OCI-LY7 (cell line): ENCODE results near the gene DPP10. TPM values are rescaled to one million over a fixed set of nuclear protein-coding genes. Genes with fewer than 3 reads are reported as not detected.

Source experiments
- BruUV-seq: library from RNA; stranded (reverse); fragments of 400-500 nt; replicated peaks from 2 replicates; lab custom pipeline; 2021; lab: Mats Ljungman, UMichigan
- CTCF ChIA-PET: fragments of 300-600 bp; sonication (Branson Sonifier 250); formaldehyde crosslinking; loops from one replicate; lab custom pipeline; 2022; ENCODE audit warnings: antibody characterized with exemption; ENCODE audit not compliant: unreplicated experiment; lab: Charles Lee
- POLR2A ChIA-PET: fragments of 300-600 bp; sonication (Branson Sonifier 250); formaldehyde crosslinking; loops from one replicate; lab custom pipeline; 2022; ENCODE audit warnings: antibody characterized with exemption; lab: Charles Lee
- DNase-seq: peaks from one replicate; pipeline ENCODE4 v3.0.0-alpha.2; 2015; ENCODE audit warnings: low spot score
- H2AFZ ChIP-seq: fragments of 200-600 bp; sonication (generic), shearing (Covaris generic); 2 replicates; pipeline ENCODE4 v1.6.1; 2014; ENCODE audit warnings: mild to moderate bottlenecking, antibody characterized with exemption, low read length, moderate library complexity
- H3K27ac ChIP-seq: fragments of 200-600 bp; sonication (generic); 2 replicates; pipeline ENCODE4 v1.5.1; 2014; ENCODE audit warnings: mixed run types, low read depth, mild to moderate bottlenecking, moderate library complexity, low read length, inconsistent platforms; ENCODE audit not compliant: poor library complexity, severe bottlenecking
- H3K36me3 ChIP-seq: fragments of 200-600 bp; sonication (generic); 2 replicates; pipeline ENCODE4 v1.6.1; 2014; ENCODE audit warnings: mild to moderate bottlenecking, antibody characterized with exemption, low read length, moderate library complexity, mixed read lengths; ENCODE audit not compliant: insufficient read depth
- H3K4me1 ChIP-seq: fragments of 200-600 bp; sonication (generic); 2 replicates; pipeline ENCODE4 v1.5.1; 2014; ENCODE audit warnings: mild to moderate bottlenecking, low read length; ENCODE audit not compliant: insufficient read depth, poor library complexity, severe bottlenecking
- H3K4me2 ChIP-seq: fragments of 200-600 bp; sonication (generic); 2 replicates; pipeline ENCODE4 v1.6.1; 2014; ENCODE audit warnings: mild to moderate bottlenecking, low read length
- H3K4me3 ChIP-seq: fragments of 200-600 bp; sonication (generic); 2 replicates; pipeline ENCODE4 v1.5.1; 2014; ENCODE audit warnings: mild to moderate bottlenecking, low read depth, low read length; ENCODE audit not compliant: poor library complexity, severe bottlenecking
- H3K79me2 ChIP-seq: fragments of 200-600 bp; sonication (generic); 2 replicates; pipeline ENCODE4 v1.6.1; 2016; ENCODE audit warnings: low read depth, mild to moderate bottlenecking, low read length, moderate library complexity, mixed read lengths; ENCODE audit not compliant: insufficient read depth
- H3K9me2 ChIP-seq: fragments of 200-600 bp; sonication (generic); 2 replicates; pipeline ENCODE4 v1.6.1; 2016; ENCODE audit warnings: mild to moderate bottlenecking, low read length, mixed read lengths; ENCODE audit not compliant: insufficient read depth
- H3K9me3 ChIP-seq: fragments of 200-600 bp; sonication (generic); 2 replicates; pipeline ENCODE4 v1.6.1; 2014; ENCODE audit warnings: mild to moderate bottlenecking, mixed run types, low read length, mixed read lengths
- H4K20me1 ChIP-seq: fragments of 200-600 bp; sonication (generic); 2 replicates; pipeline ENCODE4 v1.6.1; 2014; ENCODE audit warnings: mild to moderate bottlenecking, antibody characterized with exemption, low read length, moderate library complexity, mixed read lengths; ENCODE audit not compliant: insufficient read depth
- CTCF ChIP-seq: fragments of 200-600 bp; sonication (generic); conservative IDR thresholded peaks from 2 replicates; pipeline ENCODE4 v1.5.1; 2014; ENCODE audit warnings: mild to moderate bottlenecking, antibody characterized with exemption, low read length, moderate library complexity, mixed read lengths
- EZH2phosphoT487 ChIP-seq: fragments of 200-600 bp; sonication (generic); IDR thresholded peaks from 2 replicates; pipeline ENCODE4 v1.6.1; 2018; ENCODE audit warnings: low read depth, borderline replicate concordance, mild to moderate bottlenecking, mixed run types, antibody characterized with exemption, low read length, moderate library complexity, mixed read lengths
- intact Hi-C: fragments of 100-400 bp; cut with micrococcal nuclease; formaldehyde crosslinking; loops from one replicate; pipeline ENCODE4 v1.10.0; 2022; ENCODE audit not compliant: unreplicated experiment
- total RNA-seq, 2 experiments: library from RNA; depleted of rRNA in 1 of 2; stranded (reverse); fragments of >200 nt in 1 of 2; shearing (Covaris generic) in 1 of 2; gene quantifications; 2 replicates each; pipeline ENCODE4 v1.2.3, GENCODE V29; 2014 to 2022

Gene DPP10
- total RNA-seq, 2 experiments from 2014 or later: not detected

- DNase-seq: no peak
- Histone ChIP-seq H3K79me2 (no peaks in the 10 kb centered on the region), H2AFZ (no peak overlapping the region), H3K4me3 (no peak overlapping the region), H4K20me1 (no peaks in the 10 kb centered on the region), H3K36me3 (no peaks in the 10 kb centered on the region), H3K4me1 (no peaks in the 10 kb centered on the region), H3K4me2 (no peak overlapping the region), H3K9me2 (no peaks in the 10 kb centered on the region), H3K9me3 (no peaks in the 10 kb centered on the region), H3K27ac (no peak overlapping the region)
- BruUV-seq: no TSS peak
- POLR2A ChIA-PET: no interaction called here
- CTCF ChIA-PET: no interaction called here
- TF ChIP-seq CTCF (no peak), EZH2phosphoT487 (no peak)
- intact Hi-C loops: no loop called here
These were observed 52.6 kb downstream of the DPP10 start for GRCh38 chr2:114495046-114495445.

- no peaks in the 10 kb centered on the region for H3K4me1 ChIP-seq
- no peaks in the 10 kb centered on the region for H3K9me3 ChIP-seq
- no TSS peak for BruUV-seq
- CTCF ChIA-PET: no interaction called here
- DNase-seq: no peak
- H3K4me2 ChIP-seq: no peak overlapping the region
- POLR2A ChIA-PET: no interaction called here
- no peaks in the 10 kb centered on the region for H3K36me3 ChIP-seq
- intact Hi-C loops: no loop called here
- H3K9me2 ChIP-seq: no peaks in the 10 kb centered on the region
- no peaks in the 10 kb centered on the region for H3K79me2 ChIP-seq
- H3K27ac ChIP-seq: no peak overlapping the region
- no peaks in the 10 kb centered on the region for H4K20me1 ChIP-seq
- H2AFZ ChIP-seq: no peak overlapping the region
- TF ChIP-seq CTCF: no peak
- no peak for TF ChIP-seq EZH2phosphoT487
- no peak overlapping the region for H3K4me3 ChIP-seq
These were observed 54.5 kb downstream of the DPP10 start for GRCh38 chr2:114496959-114497358.

DNA sequence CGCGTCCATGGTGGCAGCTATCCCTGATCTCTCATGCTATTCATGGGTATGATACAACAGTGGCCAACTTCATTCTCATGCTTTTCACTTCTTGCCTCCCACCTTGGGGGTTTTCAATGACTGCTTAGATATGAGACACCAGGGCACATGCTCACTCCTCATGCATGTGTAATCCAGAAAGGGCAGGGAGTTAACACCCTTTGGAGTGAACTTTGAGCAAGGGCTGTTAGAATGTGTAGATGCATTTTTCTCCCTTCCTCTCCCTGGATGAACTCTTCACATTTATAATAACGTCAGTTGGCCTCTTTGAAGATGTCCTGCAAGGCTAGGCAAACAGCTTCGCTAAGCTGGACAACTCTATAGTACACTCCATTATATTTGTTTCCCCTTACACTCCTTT, 56.7 kb downstream of the DPP10 start:
- Histone ChIP-seq H3K4me1 (no peaks in the 10 kb centered on the region), H3K9me2 (no peaks in the 10 kb centered on the region), H2AFZ (no peak overlapping the region), H3K36me3 (no peaks in the 10 kb centered on the region), H3K79me2 (no peaks in the 10 kb centered on the region), H3K4me3 (no peak overlapping the region), H3K27ac (no peak overlapping the region), H3K9me3 (no peaks in the 10 kb centered on the region), H4K20me1 (no peaks in the 10 kb centered on the region), H3K4me2 (no peak overlapping the region)
- ChIA-PET CTCF (no interaction called here), POLR2A (no interaction called here)
- no TSS peak for BruUV-seq
- no peak for TF ChIP-seq EZH2phosphoT487
- TF ChIP-seq CTCF: no peak
- intact Hi-C loops: no loop called here
- DNase-seq: no peak
